ENCODE data around the gene GRB10. TPM values are rescaled to one million over a fixed set of nuclear protein-coding genes. Genes with fewer than 3 reads are reported as not detected.
"Not testable (repeated sequence)": the region's sequence is repeated elsewhere in the genome, so short reads cannot be mapped to it uniquely, and the experiment has no call there.

GRB10 gene
- total RNA-seq, 1 donor from 2014 or later, result 33.9 TPM

DNA sequence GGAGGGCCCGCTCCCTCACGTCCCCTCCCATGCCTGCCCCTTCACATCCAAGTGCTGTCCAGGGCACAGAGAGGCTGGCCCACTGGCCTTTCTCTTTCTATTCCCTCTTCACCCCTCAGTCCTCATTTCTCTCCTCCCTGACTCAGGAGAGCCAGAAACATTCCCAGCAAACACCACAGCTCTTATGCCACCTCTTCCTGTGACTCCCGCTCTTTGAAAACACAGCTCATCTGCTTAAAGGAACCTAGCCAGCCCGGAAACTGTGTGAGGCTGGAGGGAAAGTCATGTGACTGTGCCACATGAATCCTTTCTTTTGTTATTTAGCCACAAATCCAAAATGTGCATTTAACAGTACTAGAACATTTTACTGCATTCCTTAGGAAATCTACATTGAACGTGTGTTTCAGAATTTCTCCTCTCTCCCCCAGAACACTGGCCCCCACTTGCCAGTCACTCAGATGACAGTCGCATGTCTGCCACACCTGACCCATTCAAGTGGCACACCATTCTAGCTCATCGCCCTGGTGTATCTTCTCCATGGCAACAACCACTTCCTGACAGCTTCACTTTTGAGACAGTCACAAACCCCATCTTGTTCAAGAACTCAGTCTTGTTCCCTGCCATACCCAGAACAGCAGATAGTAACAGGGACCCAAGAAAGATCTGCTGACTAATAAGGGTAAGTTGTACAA is 42.8 kb downstream of the GRB10 start:
- H3K27ac Mint-ChIP-seq, result no peak overlapping the region
- Histone ChIP-seq H4K20me1 (ENCODE audit: low read depth) (no peaks in the 10 kb centered on the region), H3K4me3 (no peak overlapping the region), H3K27me3 (no peaks in the 10 kb centered on the region), H3K4me1 (peaks cover 9% of the 10 kb centered on the region), H3K9ac (no peak overlapping the region), H3K36me3 (no peaks in the 10 kb centered on the region), H3K79me2 (ENCODE audit: low read depth) (peaks cover 64% of the 10 kb centered on the region), H2AFZ (replicated peaks) (no peak overlapping the region), H3K27ac (no peak overlapping the region), H3F3A (ENCODE audit: low read depth) (no peaks in the 10 kb centered on the region), H3K9me3 (ENCODE audit: low read depth) (no peaks in the 10 kb centered on the region), H3K4me2 (no peak overlapping the region)
- TF ChIP-seq EZH2phosphoT487 (IDR thresholded peaks at IDR 0.05) (no peak), EZH2 (IDR thresholded peaks at IDR 0.05) (no peak)
- TF ChIP-seq, protein P1, sequence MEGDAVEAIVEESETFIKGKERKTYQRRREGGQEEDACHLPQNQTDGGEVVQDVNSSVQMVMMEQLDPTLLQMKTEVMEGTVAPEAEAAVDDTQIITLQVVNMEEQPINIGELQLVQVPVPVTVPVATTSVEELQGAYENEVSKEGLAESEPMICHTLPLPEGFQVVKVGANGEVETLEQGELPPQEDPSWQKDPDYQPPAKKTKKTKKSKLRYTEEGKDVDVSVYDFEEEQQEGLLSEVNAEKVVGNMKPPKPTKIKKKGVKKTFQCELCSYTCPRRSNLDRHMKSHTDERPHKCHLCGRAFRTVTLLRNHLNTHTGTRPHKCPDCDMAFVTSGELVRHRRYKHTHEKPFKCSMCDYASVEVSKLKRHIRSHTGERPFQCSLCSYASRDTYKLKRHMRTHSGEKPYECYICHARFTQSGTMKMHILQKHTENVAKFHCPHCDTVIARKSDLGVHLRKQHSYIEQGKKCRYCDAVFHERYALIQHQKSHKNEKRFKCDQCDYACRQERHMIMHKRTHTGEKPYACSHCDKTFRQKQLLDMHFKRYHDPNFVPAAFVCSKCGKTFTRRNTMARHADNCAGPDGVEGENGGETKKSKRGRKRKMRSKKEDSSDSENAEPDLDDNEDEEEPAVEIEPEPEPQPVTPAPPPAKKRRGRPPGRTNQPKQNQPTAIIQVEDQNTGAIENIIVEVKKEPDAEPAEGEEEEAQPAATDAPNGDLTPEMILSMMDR (IDR thresholded peaks at IDR 0.05), result no peak
- no peak for DNase-seq (ENCODE audit: low spot score)
- peaks cover 2% of the 10 kb centered on the region for H3K27me3 Mint-ChIP-seq (ENCODE audit: insufficient read depth, low read depth)
- no peak overlapping the region for H3K4me3 Mint-ChIP-seq
- H3K4me1 Mint-ChIP-seq, result peaks cover 2% of the 10 kb centered on the region
- H3K9me3 Mint-ChIP-seq, result peaks cover 43% of the 10 kb centered on the region
- H3K36me3 Mint-ChIP-seq, result peaks cover 52% of the 10 kb centered on the region

DNA sequence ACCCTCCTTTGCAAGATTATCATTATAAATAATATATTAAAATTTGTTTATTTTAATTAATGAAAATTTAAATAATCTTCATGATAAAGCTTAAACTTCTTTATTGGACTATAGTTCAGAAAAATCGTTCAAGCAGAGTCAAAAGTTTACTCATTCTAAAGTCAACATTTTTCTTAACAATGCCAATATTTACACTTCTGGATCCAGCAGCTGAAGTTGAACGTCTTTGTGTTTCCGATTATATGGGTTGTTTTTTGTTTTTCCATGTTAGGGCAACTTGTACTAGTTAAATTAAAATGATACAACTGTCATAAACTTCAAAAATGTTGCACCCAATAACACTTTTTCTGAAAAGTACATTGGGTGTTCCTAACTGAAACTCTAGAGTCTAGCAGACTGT is 43.8 kb downstream of the GRB10 start:
- H3K9me3 Mint-ChIP-seq, result peaks cover 50% of the 10 kb centered on the region
- H4K20me1 ChIP-seq (ENCODE audit: low read depth), result no peaks in the 10 kb centered on the region
- H3K36me3 Mint-ChIP-seq, result peaks cover 55% of the 10 kb centered on the region

DNA sequence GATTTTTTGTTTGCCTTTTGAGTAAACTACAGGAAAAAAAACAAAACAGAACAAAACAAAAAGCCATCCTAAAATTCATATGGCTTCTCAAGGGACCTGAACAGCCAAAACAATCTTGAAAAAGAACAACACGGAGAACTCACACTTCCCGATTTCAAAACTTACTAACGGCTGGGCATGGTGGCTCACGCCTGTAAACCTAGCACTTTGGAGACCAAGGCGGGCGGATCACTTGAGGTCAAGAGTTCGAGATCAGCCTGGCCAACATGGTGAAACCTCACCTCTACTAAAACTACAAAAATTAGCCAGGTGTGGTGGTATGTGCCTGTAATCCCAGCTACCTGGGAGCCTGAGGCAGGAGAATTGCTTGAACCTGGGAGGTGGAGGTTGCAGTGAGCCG is 46.9 kb downstream of the GRB10 start:
- Mint-ChIP-seq H3K36me3 (peaks cover 70% of the 10 kb centered on the region), H3K9me3 (peaks cover 54% of the 10 kb centered on the region)
- not testable (repeated sequence) for H3K36me3 ChIP-seq; H3K27ac ChIP-seq; H3K27ac Mint-ChIP-seq; H3K27me3 ChIP-seq; H3K4me3 ChIP-seq; DNase-seq (ENCODE audit: low spot score); H2AFZ ChIP-seq (replicated peaks); H3K9ac ChIP-seq; H3K27me3 Mint-ChIP-seq (ENCODE audit: insufficient read depth, low read depth); H3F3A ChIP-seq (ENCODE audit: low read depth); H3K4me1 Mint-ChIP-seq; H3K4me2 ChIP-seq; H4K20me1 ChIP-seq (ENCODE audit: low read depth); H3K9me3 ChIP-seq (ENCODE audit: low read depth); H3K4me3 Mint-ChIP-seq
- Histone ChIP-seq H3K79me2 (ENCODE audit: low read depth) (peaks cover 76% of the 10 kb centered on the region), H3K4me1 (peaks cover 11% of the 10 kb centered on the region)

More for the DNA sequence above, 43.8 kb downstream of the GRB10 start:
- TF ChIP-seq, protein P1 (IDR thresholded peaks at IDR 0.05), result no peak
- no peak for TF ChIP-seq EZH2phosphoT487 (IDR thresholded peaks at IDR 0.05)
- H3K4me1 Mint-ChIP-seq, result peaks cover 2% of the 10 kb centered on the region
- peaks cover 2% of the 10 kb centered on the region for H3K27me3 Mint-ChIP-seq (ENCODE audit: insufficient read depth, low read depth)
- peaks cover 73% of the 10 kb centered on the region for H3K79me2 ChIP-seq (ENCODE audit: low read depth)
- no peaks in the 10 kb centered on the region for H3F3A ChIP-seq (ENCODE audit: low read depth)
- no peaks in the 10 kb centered on the region for H3K9me3 ChIP-seq (ENCODE audit: low read depth)
- no peak for DNase-seq (ENCODE audit: low spot score)
- H3K4me3 Mint-ChIP-seq, result no peak overlapping the region
- H3K36me3 ChIP-seq, result no peaks in the 10 kb centered on the region
- no peak overlapping the region for H3K27ac ChIP-seq
- no peaks in the 10 kb centered on the region for H3K27me3 ChIP-seq
- H3K4me2 ChIP-seq, result no peak overlapping the region
- H3K4me3 ChIP-seq, result no peak overlapping the region
- H2AFZ ChIP-seq (replicated peaks), result no peak overlapping the region
- H3K4me1 ChIP-seq, result peaks cover 9% of the 10 kb centered on the region
- H3K9ac ChIP-seq, result no peak overlapping the region
- H3K27ac Mint-ChIP-seq, result no peak overlapping the region

DNA sequence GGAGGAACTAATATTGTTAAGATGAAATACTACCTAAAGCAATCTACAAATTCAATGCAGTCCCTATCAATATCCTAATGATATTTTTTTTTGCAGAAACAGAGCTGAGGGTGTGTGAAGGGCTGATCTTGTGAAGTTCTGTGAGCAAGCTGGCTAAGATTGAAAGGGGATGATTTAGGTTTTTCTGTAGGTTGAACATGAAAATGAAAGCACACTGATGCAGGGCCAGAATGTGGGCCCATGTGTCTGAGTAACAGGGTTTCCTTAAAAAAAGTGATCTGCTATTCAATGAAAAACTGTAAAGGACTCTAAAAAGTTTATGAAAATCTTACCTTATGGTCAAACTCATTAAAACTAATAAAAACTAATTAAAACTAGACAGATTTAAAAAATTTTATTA is 47.4 kb downstream of the GRB10 start:
- H4K20me1 ChIP-seq (ENCODE audit: low read depth), result peaks cover 4% of the 10 kb centered on the region
- DNase-seq (ENCODE audit: low spot score), result no peak
- H3K4me1 ChIP-seq, result peaks cover 15% of the 10 kb centered on the region

More for the DNA sequence above, 47.4 kb downstream of the GRB10 start:
- TF ChIP-seq, protein P1 (IDR thresholded peaks at IDR 0.05), result no peak
- no peak for TF ChIP-seq EZH2phosphoT487 (IDR thresholded peaks at IDR 0.05)
- no peak for TF ChIP-seq EZH2 (IDR thresholded peaks at IDR 0.05)
- Histone ChIP-seq H3K27me3 (no peaks in the 10 kb centered on the region), H3K27ac (no peak overlapping the region), H3K36me3 (no peaks in the 10 kb centered on the region), H2AFZ (replicated peaks) (no peak overlapping the region), H3K4me2 (no peak overlapping the region), H3K79me2 (ENCODE audit: low read depth) (peaks cover 72% of the 10 kb centered on the region), H3K9me3 (ENCODE audit: low read depth) (no peaks in the 10 kb centered on the region), H3F3A (ENCODE audit: low read depth) (no peaks in the 10 kb centered on the region), H3K9ac (no peak overlapping the region), H3K4me3 (no peak overlapping the region)
- H3K4me1 Mint-ChIP-seq, result peaks cover 13% of the 10 kb centered on the region
- H3K27ac Mint-ChIP-seq, result no peak overlapping the region
- H3K36me3 Mint-ChIP-seq, result peaks cover 72% of the 10 kb centered on the region
- peaks cover 54% of the 10 kb centered on the region for H3K9me3 Mint-ChIP-seq
- no peak overlapping the region for H3K4me3 Mint-ChIP-seq
- peaks cover 4% of the 10 kb centered on the region for H3K27me3 Mint-ChIP-seq (ENCODE audit: insufficient read depth, low read depth)

All from neural progenitor cell (in vitro differentiated cells).